ENCODE data around the gene ATXN1. TPM values are rescaled to one million over a fixed set of nuclear protein-coding genes. Genes with fewer than 3 reads are reported as not detected.

The ATXN1 gene
- total and polyA plus RNA-seq, 2 of the 8 experiments (the other 6 are each of a cell fraction or from before 2014, with no cell fraction given): 1.6 to 4.0 TPM

DNA sequence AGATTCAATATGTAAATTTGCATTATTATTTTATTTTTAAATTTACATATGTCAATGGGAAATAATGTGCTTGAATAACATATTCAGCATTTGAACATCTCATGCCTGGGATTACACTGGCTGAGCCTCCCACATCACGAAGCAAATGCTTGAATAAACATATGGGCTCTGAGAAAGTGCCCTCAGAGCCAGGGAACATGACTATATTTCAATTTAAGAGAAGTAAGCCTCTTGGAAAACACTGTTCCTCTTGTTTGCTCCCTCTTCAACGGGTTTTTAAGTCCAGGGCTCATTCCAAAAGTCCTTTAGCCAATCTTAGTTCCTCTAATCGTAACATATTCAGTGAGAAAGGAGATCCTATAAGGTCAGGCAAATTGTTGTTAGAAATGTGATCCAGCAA is 400.9 kb downstream of the ATXN1 start (continued):
- TF ChIP-seq KDM1A (IDR thresholded peaks at IDR 0.05; ENCODE audit: borderline replicate concordance, low read length) (no peak), SP2 (IDR thresholded peaks at IDR 0.05; ENCODE audit: low read length) (no peak)
- TF ChIP-seq, protein P1, sequence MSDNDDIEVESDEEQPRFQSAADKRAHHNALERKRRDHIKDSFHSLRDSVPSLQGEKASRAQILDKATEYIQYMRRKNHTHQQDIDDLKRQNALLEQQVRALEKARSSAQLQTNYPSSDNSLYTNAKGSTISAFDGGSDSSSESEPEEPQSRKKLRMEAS (IDR thresholded peaks at IDR 0.05): no peak
